Cardiac fibroblast (primary cell): ENCODE results near the gene USP6NL.

Source experiments
- DNase-seq, 2 donors: peaks; one replicate each; pipeline versions ENCODE4 v3.0.0 to v3.0.0-alpha.2; 2010; ENCODE audit warnings: low read depth in 2 of 2
- H3K4me3 ChIP-seq, 2 donors: replicated peaks in 1 of 2; 1 replicate in 1 of 2; 2 replicates in 1 of 2; pipeline ENCODE4 v1.5.1; 2011; ENCODE audit warnings: low read depth in 2 of 2, low read length in 2 of 2, mild to moderate bottlenecking in 2 of 2, moderate library complexity in 1 of 2
- TF ChIP-seq, protein P1 (sequence below): IDR thresholded peaks from one replicate; pipeline ENCODE4 v1.5.1; 2011; ENCODE audit warnings: low read depth, mild to moderate bottlenecking, low read length, inconsistent platforms

USP6NL gene

DNA sequence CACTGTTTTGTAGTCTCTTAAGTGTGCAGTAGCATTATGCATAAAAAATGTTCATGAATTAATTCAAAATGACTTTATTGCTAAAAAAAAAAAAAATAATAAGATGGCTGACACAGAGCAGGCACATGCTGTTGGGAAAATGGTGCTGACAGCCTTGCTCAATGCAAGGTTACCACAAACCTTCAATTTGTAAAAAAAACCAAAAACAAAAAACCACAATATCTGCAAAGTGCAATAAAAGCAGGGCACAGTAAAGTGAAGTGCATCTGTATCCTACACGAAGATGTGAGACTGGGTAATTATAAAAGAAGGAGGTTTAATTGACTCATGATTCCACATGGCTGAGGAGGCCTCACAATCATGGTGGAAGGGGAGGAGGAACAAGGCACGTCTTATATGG, 185.8 kb downstream of the USP6NL start:
- TF ChIP-seq, protein P1, sequence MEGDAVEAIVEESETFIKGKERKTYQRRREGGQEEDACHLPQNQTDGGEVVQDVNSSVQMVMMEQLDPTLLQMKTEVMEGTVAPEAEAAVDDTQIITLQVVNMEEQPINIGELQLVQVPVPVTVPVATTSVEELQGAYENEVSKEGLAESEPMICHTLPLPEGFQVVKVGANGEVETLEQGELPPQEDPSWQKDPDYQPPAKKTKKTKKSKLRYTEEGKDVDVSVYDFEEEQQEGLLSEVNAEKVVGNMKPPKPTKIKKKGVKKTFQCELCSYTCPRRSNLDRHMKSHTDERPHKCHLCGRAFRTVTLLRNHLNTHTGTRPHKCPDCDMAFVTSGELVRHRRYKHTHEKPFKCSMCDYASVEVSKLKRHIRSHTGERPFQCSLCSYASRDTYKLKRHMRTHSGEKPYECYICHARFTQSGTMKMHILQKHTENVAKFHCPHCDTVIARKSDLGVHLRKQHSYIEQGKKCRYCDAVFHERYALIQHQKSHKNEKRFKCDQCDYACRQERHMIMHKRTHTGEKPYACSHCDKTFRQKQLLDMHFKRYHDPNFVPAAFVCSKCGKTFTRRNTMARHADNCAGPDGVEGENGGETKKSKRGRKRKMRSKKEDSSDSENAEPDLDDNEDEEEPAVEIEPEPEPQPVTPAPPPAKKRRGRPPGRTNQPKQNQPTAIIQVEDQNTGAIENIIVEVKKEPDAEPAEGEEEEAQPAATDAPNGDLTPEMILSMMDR, result no peak
- no peak for DNase-seq
- H3K4me3 ChIP-seq, result no peak overlapping the region

DNA sequence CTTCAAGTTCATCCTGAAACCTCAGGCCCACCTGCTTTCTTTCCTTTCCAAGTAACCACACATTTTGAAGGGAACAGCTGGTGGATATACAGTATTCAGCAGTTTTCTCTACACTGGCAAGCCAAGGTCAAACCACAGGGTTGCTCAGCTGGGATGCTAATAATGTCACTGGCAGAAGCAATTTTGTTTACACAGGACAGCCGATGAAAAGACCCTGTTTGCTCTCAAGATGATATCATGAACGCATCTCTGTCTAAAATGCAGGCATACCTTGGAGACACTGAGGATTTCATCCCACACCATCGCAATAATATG, 186.2 kb downstream of the USP6NL start:
- TF ChIP-seq, protein P1, result no peak
- DNase-seq, result no peak
- H3K4me3 ChIP-seq, result no peak overlapping the region

DNA sequence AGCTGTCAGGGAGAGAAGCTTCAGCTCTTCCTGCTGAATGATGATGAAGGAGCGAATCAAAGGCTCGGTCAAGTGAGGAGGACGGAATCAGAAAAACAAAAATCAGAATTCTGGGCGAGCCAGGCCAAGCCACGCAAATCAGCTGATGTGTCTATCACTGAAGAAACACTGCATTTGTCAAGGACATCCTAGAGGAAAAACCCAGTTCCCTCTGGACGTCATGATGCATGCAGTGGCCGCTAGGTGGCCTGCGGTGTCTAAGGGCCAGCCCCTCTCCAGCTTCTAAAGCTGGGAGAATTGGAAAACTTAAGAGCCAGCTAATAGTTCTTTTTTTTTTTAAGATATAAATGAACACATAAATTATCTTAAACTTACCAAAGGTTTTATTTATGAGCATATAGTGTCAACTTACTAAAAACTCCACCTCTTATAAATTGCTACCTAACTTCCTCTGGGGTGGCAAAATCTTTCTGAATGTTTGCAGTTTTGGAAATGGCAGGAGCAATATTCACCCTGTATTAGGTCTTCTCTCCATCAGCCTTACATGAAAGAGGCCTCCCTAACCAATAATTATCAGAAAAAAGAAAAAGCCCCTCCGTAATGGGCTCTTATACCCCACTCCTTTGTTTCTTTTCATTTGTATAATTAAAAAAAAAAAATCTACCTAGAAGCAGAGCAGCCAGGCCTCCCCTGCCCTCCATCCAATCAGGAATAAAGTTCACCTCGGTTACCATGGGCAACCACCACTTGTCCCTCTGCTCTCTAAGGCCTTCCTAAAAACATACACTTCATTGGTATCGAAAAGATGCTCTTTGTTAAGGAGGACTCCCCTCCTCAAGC, 186.8 kb downstream of the USP6NL start:
- peak; percentile 66 to 67 for DNase-seq
- TF ChIP-seq, protein P1, result peak; percentile 91

DNA sequence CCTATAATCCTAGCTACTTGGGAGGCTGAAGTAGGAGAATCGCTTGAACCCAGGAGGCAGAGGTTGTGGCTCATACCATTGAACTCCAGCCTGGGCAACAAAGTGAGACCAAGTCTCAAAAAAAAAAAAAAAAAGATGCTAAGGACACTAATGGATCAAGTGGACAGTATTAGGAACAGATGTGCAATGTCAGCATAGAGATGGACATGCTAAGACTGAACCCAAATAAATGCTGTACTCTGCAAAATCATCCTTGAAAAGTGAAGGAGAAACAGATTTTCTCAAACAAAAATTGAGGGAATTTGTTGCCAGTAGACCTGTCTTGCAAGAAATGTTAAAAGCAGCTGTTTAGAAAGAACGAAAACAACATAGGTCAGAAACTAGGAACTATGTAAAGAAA, 194.5 kb downstream of the USP6NL start:
- TF ChIP-seq, protein P1, result no peak
- H3K4me3 ChIP-seq, result no peak overlapping the region
- DNase-seq, result no peak

More for the DNA sequence above, 186.8 kb downstream of the USP6NL start:
- no peak overlapping the region for H3K4me3 ChIP-seq

DNA sequence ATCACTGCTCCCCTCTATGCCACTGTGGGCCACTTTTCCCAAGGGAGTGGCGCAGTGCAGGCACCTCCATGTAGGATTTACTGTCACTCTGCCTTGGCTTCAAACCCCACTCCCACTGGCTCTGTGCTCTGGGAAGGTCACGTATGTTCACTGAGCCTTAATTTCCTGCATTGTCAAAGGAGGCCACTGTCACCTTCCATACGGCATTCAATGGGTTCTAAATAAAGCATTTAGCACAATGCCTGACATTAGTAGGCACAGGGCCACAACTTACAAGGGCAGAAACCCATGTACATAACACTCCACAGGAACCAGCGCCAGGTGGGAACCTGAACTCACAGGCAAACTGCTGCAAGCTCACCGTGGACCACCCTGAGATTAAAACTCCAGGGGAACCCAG, 196.4 kb downstream of the USP6NL start:
- DNase-seq, result no peak
- TF ChIP-seq, protein P1, result no peak

DNA sequence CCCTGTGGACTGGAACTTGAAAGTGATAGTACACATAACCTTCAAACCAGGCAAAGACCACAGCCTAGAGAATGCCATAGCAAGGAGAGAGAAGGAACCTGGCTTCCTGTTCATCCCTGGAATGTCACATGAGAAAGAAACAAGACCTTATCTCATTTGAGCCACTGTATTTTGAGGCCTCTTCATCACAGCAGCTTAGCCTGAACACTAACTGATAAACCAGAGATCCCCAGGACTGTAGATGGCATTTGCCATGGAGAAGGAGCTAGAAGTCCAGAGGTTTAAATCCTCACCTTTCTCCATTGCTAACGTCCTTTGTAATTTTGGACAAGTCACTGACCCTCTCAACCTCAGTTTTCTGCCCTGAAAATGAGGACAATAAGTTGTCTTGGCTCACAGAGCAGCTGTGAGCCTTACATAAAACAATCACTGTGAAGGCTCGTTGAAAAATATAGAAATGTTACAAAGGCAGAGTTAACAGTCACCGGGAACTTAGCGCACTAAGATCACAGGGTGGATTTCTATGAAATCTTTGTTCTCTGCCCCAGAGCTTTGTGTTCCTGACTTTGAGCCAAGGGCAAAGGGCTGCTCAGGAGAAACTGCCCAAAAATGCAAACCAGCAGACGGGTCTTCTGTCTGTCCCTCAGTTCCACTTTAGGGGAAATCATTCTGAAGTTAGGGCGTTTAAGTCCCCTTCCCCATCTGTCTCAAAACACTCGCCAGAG, 197.0 kb downstream of the USP6NL start:
- DNase-seq, result no peak
- TF ChIP-seq, protein P1, result no peak
- no peak overlapping the region for H3K4me3 ChIP-seq

More for the DNA sequence above, 196.4 kb downstream of the USP6NL start:
- no peak overlapping the region for H3K4me3 ChIP-seq
